ENCODE data around the gene QKI.

- TF ChIP-seq CTCF (IDR thresholded peaks at IDR 0.05) (no peak), POLR2A (IDR thresholded peaks at IDR 0.05) (no peak)
Observed at GRCh38 chr6:163583558-163583957, 169.0 kb downstream of the QKI start.

All from right lobe of liver (tissue), 4 donors.